HG03460 (cell line): ENCODE results near the gene PSMD8.
"Not testable (repeated sequence)": the region's sequence is repeated elsewhere in the genome, so short reads cannot be mapped to it uniquely, and the experiment has no call there.

ENCODE experiments used
- ATAC-seq: cut with Tn5 transposase; IDR thresholded peaks from one replicate; pipeline ENCODE4 v1.9.1; 2021; ENCODE audit not compliant: unreplicated experiment

PSMD8 gene

DNA sequence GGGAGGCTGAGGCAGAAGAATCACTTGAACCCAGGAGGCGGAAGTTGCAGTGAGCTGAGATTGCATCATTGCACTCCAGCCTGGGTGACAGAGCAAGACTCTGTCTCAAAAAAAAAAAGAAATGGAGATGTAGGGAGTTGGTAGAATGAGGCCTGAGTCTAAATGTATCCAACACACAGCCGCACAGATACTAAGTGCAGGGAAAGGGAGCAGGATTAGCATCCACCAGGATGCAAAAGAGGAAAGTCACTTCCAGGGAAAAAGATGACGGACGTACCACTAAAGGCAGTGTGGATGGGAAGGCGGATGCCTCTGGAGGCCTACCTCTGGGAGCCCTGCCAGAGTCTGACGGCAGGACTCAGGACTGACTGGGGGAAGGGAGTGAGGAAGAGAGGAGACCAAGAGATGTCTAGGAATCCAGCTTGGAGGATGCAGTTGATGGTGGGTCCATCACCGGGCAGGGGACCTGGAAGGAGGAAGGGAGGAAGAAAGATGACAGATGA, 35.3 kb downstream of the PSMD8 start:
- ATAC-seq: no peak

GRCh38 chr19:38410407-38410806, 36.0 kb downstream of the PSMD8 start:
- not testable (repeated sequence) for ATAC-seq

DNA sequence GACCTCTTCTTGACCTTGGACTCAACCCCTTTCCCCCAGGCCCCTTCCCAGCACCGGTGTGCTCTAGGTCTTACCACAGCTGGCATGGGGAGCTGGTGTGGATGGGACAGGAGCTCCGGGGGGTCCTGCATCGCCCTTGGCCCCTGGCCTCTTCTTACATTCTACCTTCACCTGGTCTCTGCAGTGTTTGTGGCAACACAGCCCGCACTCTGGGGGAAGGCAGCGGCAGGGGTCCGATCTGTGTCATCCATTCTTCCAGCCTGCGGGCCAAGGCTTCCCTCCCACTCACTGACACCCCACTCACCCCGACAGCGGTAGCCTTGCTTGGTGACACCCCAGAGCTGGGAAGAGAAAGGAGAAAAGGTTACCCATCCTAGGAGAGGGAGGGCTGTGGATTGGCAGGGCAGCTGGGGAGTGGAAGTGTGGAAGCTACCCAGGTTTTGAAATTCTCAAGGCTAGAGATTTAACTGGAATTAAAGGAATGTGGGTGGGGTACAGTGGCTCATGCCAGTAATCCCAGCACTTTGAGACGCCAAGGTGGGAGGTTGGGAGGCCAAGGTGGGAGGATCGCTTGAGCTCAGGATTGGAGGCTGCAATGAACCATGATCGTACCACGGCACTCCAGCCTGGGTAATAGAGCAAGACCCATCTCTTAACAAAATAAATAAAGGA, 36.8 kb downstream of the PSMD8 start:
- ATAC-seq: no peak

GRCh38 chr19:38411898-38412297, 37.5 kb downstream of the PSMD8 start:
- ATAC-seq: not testable (repeated sequence)

GRCh38 chr19:38412491-38412890, 38.1 kb downstream of the PSMD8 start:
- no peak for ATAC-seq

DNA sequence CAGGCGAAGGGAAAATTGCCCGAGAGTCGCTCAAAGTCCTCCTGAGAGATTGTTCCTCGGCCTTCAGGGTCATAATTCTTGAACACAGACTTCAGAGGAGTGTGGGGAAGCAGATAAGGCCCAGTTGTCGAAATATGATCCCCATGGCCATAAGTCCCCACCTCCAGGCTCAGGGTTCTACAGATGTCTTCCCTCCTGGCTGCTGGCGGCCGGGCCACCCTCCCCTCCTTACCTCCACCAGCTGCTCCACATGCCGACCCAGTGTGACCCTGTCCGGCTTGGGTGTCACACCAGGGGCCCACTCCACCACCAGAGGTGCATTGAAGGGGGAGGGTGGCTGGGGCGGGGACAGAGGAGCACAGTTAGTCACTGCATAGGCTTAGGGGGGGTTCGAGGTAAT, 38.6 kb downstream of the PSMD8 start:
- ATAC-seq: no peak

DNA sequence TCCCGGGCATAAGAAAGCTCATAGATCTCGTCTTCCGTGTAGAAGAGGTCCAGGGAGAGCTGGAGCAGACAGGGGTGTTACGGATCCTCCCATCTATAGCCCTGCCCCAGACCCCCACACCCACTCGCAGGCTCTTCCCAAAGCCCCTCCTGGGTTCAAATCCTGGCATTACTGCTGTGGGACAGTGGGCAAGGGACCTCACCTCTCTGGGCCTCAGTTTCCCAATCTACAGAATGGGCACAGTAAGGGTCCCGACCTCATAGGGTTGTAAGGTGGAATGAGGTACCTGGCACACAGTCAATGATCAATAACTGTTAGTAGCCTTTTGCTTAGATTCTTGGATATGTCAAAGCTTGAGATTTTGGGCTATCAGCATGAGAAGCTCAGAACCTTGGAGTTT, 39.0 kb downstream of the PSMD8 start:
- no peak for ATAC-seq

DNA sequence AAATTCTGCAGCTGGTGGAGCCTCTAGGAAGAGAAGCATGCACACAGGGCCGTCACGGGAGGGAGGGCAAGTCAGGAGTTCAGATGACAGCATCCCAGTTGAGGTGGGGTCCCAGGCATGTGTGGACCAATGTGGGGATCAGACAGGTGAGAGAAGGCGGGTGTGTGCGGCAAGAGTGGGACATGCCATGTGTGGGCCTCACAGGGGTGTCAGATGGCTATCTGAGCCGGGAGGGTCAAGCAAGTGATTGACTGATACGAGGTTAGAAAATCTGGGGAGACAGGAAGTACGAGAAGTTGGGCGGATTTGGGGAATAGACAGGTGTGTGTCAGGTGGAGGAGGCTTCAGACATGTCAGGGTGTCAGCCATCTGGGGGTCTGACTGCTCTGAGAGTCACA, 42.8 kb downstream of the PSMD8 start:
- no peak for ATAC-seq

DNA sequence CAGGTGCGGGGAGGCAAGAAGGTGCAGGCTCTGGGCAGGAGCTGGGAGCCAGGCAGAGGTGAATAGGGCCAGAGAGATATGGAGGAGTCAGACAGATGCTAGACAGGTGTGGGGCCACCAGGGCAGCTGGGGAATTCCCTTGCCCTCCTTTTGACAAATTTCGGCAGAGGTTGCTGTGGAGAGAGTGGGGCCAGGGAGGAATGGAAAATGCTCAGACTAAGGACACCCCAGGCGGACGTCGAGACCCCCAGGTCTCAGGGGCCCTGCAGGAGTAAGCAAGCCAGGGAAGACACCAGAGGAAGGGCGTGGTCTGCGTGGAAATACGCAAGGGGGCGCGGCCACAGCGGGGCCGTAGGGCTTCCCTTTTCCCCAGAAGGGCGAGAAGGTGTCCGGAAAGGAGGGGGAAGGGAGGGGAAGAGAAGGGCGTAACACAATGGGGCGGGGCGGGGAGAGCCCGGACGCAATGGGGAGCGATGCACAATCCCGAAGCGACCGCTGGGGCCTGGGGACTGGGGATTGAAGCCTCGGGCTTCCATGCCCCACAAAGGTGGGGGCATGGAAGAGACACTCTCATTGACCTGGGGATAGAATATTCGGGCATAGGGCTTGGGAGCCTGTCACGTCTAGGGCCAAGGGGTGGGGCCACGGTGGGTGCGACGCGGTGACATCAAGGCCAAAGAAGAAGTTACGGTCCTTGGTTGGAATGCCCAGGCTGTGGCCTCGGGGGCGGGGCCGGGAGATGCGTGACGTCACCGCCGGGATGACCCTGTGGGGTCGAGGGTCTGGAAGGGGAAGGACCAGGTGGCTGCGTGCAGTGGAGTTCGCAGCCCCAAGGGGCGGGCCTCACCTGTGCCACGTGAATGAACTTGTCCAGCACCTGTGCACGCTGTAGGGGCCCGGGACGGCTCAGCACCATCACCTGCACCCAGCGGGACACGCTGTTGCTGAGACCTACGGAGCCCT, 43.5 kb downstream of the PSMD8 start:
- ATAC-seq: no peak

- ATAC-seq: no peak
Observed at GRCh38 chr19:38420935-38421334, 46.6 kb downstream of the PSMD8 start.

- ATAC-seq: no peak
Observed at GRCh38 chr19:38421856-38422255, 47.5 kb downstream of the PSMD8 start.

DNA sequence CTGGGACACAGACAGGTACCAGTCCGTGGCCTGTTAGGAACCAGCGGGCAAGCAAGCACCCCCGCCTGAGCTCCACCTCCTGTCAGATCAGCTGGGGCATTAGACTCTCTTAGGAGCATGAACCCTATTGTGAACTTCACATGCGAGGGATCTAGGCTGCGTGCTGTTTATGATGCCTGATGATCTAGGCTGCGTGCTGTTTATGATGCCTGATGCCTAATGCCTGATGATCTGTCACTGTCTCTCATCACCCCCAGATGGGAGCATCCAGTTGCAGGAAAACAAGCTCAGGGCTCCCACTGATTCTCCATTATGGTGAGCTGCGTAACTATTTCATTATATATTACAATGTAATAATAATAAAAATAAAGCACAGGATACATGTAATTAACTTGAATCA, 48.1 kb downstream of the PSMD8 start:
- no peak for ATAC-seq

GRCh38 chr19:38424272-38424671, 49.9 kb downstream of the PSMD8 start:
- ATAC-seq: no peak

- no peak for ATAC-seq
Observed at GRCh38 chr19:38425222-38425809, 50.9 kb downstream of the PSMD8 start.

GRCh38 chr19:38425810-38426466, 51.6 kb downstream of the PSMD8 start, which contains the start of gene RASGRP4:
RASGRP4 (minus strand) TSS chr19:38426219; CDS start chr19:38426091, 128 bp downstream.
- no peak for ATAC-seq

- ATAC-seq: not testable (repeated sequence)
Observed at GRCh38 chr19:38427035-38427677, 52.8 kb downstream of the PSMD8 start.

- no peak for ATAC-seq
Observed at GRCh38 chr19:38429055-38429810, 54.9 kb downstream of the PSMD8 start.

DNA sequence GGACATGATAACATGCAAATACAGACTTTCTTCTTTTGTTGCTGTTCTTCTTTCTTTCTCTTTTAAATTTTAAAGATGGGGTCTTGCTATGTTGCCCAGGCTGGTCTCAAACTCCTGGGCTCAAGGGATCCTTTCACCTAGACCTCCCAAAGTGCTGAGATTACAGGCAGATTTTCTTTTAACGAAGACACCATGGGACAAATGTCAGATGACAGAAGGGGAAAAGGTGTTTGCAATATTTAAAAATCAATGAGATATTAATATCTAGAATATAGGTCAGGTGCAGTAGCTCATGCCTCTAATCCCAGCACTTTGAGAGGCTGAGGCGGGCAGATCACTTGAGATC, 55.4 kb downstream of the PSMD8 start:
- ATAC-seq: no peak

DNA sequence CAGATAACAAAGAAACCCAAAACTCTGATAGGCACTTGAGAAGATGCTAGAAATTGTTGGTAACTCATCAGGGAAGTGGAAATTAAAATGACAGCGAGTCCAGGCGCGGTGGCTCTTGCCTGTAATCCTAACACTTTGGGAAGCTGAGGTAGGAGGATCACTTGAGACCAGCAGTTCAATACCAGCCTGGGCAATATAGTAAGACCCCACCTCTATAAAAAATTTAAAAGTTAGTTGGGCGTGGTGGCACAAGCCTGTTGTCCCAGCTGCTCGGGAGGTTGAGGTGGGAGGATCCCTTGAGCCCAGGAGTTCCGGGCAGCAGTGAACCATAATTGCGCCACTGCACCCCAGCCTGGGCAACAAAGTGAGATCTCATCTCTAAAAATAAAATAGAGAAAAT, 56.6 kb downstream of the PSMD8 start:
- ATAC-seq: no peak

DNA sequence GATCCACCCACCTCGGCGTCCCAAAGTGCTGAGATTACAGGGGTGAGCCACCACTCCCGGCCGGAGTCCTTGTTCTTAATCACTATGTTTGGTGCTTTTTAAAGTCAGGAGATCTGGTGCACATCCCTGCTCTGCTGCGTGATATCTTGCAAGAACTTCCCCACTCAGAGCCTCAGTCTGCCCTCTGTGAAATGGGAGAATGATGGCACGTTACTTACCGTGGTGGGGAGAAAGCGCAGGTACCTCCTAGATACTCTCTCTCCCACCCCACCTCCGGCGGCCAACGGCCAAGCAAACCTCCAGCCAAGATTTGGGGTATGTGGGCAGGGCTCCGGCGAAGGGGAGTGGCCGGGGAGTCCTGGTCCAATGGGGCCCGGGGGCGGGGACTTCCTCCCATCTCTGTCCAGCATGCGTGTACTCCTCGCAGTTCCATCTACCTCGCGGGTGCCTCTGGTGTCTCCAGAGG, 58.9 kb downstream of the PSMD8 start, which contains the start of gene RYR1:
Gene RYR1, plus strand, starts transcription at position 424 of the 466 bp plus-strand sequence. CDS start 139 bp downstream, outside the sequence.
- no peak for ATAC-seq
